Mesenteric fat pad (tissue), 1 donor: ENCODE results near the gene PDZD7. TPM values are rescaled to one million over a fixed set of nuclear protein-coding genes. Genes with fewer than 3 reads are reported as not detected.

ENCODE experiments used
- DNase-seq: peaks from one replicate; pipeline ENCODE4 v3.0.0-alpha.2; 2020; ENCODE audit warnings: low spot score
- microRNA-seq: library from miRNA; unstranded; fragments of <30 nt; microRNA quantifications from one replicate; pipeline ENCODE4 v1.2.0, GENCODE V29; 2020; ENCODE audit warnings: borderline number of aligned reads
- total RNA-seq: library from RNA; stranded (reverse); fragmentation: NEBNext Ultra II Directional; extraction: Animal tissue kit (Norgen Biotek cat#: 25700); gene quantifications from one replicate; pipeline ENCODE4 v1.2.1, GENCODE V29; 2021
- donor health status: DM: yes; HTN: yes; CAD: no.

The PDZD7 gene
- total RNA-seq, 1 donor from 2014 or later: 0.55 TPM

- DNase-seq: peak; percentile 90
These were observed 61.5 kb downstream of the PDZD7 start, which contains the start of gene SEMA4G for GRCh38 chr10:100969187-100970075. Gene SEMA4G, plus strand, starts transcription at chr10:100969504. Its CDS starts 3,409 bp downstream, at chr10:100972913.

- DNase-seq: no peak
These were observed 62.1 kb downstream of the PDZD7 start for GRCh38 chr10:100968863-100969186.

DNA sequence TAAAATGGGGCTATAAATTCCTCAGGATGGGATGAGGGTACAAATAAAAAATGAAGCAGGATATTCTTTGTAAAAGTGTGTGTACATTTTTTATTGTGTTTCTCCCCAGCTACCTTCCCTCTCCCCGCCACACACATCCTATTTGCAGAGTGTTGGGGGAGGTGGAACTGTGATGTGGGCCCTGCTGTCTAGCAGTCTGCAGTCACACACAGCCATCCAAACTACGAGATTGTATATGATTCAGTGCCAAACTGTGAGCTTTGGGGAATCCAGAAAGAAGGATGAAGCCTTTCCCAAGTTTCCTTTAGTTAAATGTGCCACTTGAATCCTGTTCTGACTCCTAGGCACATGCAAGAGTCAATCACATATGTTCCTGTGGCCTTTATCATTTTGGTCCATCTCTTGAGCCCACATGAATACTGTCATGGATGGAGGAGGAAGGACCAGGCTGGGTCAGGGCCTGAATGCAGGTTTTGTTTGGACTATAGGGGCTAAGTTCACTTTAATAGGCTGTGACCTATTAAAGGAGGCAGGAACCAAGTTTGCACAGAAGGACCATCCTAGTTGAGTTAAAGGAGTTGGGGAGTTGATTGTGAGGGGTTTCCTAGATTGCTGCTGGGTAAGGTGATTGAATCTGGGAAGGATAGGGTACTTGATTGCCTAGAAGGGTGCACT, 62.7 kb downstream of the PDZD7 start:
- no peak for DNase-seq

DNA sequence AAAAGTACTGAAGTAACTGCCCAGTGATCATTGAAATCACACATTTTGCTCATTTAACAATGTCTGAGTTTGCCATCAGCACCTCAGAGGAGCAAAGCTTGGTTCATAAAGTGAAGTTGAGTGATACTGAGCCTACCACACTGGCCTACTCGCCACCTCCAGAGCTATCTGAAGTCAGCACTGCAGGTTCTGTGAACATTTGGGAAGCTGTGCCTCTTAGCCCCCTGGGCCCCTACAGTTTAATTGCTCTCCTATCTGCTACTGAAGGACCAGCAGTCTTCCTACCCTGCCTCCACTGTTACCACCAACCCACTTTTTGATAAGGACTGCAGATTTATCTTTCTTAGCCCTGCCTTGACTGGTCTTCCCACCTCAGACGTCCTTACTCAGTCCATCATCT, 63.6 kb downstream of the PDZD7 start:
- no peak for DNase-seq

- no peak for DNase-seq
These were observed 64.0 kb downstream of the PDZD7 start for GRCh38 chr10:100966887-100967286.

DNA sequence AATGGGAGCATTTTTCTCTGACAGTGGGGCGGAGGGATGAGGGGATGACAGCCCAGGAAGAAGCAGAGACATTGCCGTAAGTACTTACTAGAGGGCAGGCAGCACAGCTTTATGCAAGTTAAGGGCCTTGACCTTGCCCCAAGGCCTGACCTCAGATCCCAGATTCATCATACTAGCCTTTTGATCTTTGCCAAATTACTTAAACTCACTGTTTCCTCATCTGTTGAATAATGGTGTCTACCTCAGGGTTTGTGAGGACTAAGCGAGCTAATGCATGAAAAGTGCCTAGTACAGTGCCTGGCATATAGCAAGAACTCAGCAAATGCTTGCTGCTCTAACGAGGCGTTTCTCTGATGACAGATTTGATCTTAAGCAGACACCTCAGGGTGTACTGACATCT, 65.1 kb downstream of the PDZD7 start:
- no peak for DNase-seq

GRCh38 chr10:100963826-100964225, 67.1 kb downstream of the PDZD7 start:
- DNase-seq: no peak

DNA sequence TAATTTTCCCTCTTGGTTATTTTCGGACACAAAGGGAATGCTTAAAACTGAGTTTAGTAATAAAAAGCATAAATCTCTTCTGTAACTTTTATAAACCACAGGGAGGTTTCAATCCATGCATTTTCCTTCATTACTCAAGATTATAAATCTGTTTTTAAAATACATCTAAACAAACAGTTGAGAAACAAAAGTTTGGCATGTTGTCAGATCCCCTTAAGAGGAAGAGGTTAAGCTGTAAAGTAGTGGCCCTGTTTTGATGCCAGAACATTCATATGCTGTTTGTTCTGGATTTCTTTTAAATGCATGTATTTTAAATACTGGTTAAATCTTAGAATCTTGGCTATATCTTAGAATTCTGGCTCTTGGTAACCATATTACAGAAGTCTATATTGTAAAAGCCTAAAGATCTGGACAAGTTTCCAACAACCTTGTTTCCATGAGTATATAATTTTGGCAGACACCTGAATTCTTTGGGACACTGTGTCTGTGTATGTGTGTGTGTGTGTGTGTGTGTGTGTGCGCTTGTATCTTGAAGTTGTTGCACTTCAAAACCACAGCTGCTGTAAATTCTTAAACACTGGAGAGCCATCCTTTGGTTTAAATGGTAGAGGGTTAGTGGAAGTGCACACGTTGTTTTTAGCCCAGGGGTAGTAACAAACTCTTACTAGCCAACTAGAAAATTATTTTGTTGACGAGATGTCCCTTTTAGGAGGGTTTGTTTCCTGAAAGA, 68.4 kb downstream of the PDZD7 start:
- DNase-seq: no peak

GRCh38 chr10:100960251-100960650, 70.7 kb downstream of the PDZD7 start:
- no peak for DNase-seq

Small RNA genes lying within 50 kb of the gene (microRNA-seq; reads per million reads assigned to microRNA genes)
- not detected for gene MIR608

Other genes with a start within 250 kb of the PDZD7 start
- 18.4 TPM for gene SLF2, start 118.2 kb downstream of the PDZD7 start, total RNA-seq
- gene SEMA4G, start 61.6 kb downstream of the PDZD7 start, total RNA-seq: 1.4 TPM
- 61.7 TPM for gene MRPL43, start 43.6 kb downstream of the PDZD7 start, total RNA-seq
- gene TWNK, start 43.6 kb downstream of the PDZD7 start, total RNA-seq: 7.5 TPM
- 102 TPM for gene LZTS2, start 31.3 kb downstream of the PDZD7 start, total RNA-seq
- gene SFXN3, start 105 bp upstream of the PDZD7 start, total RNA-seq: 46.5 TPM
- 1.9 TPM for gene KAZALD1, start 30.9 kb upstream of the PDZD7 start, total RNA-seq
- not detected for gene TLX1, start 100.2 kb upstream of the PDZD7 start, total RNA-seq
- 0.10 TPM for gene LBX1, start 198.3 kb upstream of the PDZD7 start, total RNA-seq